GM12892 (cell line): ENCODE data around the gene ZNF174.

ENCODE experiments used
- POLR2A ChIP-seq: IDR thresholded peaks from 2 replicates; pipeline ENCODE4 v1.6.1; 2011; ENCODE audit warnings: low read depth, low read length, control low read depth
- POLR2AphosphoS5 ChIP-seq: IDR thresholded peaks from 2 replicates; pipeline ENCODE4 v1.6.1; 2011; ENCODE audit warnings: low read depth, low read length, control low read depth
- TAF1 ChIP-seq: IDR thresholded peaks from 2 replicates; pipeline ENCODE4 v1.6.1; 2011; ENCODE audit warnings: low read depth, mild to moderate bottlenecking, control low read depth, low read length, borderline replicate concordance

GRCh38 chr16:3408561-3409197 lies 7.7 kb downstream of the ZNF174 start:
- TF ChIP-seq TAF1, result no peak
- TF ChIP-seq POLR2A, result no peak
- no peak for TF ChIP-seq POLR2AphosphoS5
